ENCODE measurements around the gene CBFA2T2. TPM values are rescaled to one million over a fixed set of nuclear protein-coding genes. Genes with fewer than 3 reads are reported as not detected.
A peak's percentile ranks its signal among the peaks of the same experiment; 100 is the strongest.
"Not testable (repeated sequence)": the region's sequence is repeated elsewhere in the genome, so short reads cannot be mapped to it uniquely, and the experiment has no call there.

The CBFA2T2 gene
- total RNA-seq, 1 donor from 2014 or later, result 10.5 TPM

GRCh38 chr20:33470457-33470856 lies 19.4 kb upstream of the CBFA2T2 start:
- no peak for DNase-seq (ENCODE audit: low spot score)

GRCh38 chr20:33470866-33471265 lies 19.0 kb upstream of the CBFA2T2 start:
- no peak for DNase-seq (ENCODE audit: low spot score)

GRCh38 chr20:33472868-33473435 lies 16.9 kb upstream of the CBFA2T2 start:
- no peak for DNase-seq (ENCODE audit: low spot score)

GRCh38 chr20:33474097-33474873 lies 15.6 kb upstream of the CBFA2T2 start:
- DNase-seq (ENCODE audit: low spot score), result no peak

GRCh38 chr20:33474963-33475362 lies 14.9 kb upstream of the CBFA2T2 start:
- no peak for DNase-seq (ENCODE audit: low spot score)

GRCh38 chr20:33475381-33476152 lies 14.3 kb upstream of the CBFA2T2 start:
- no peak for DNase-seq (ENCODE audit: low spot score)

- DNase-seq (ENCODE audit: low spot score), result no peak
These were observed 12.3 kb upstream of the CBFA2T2 start for GRCh38 chr20:33477386-33478234.

GRCh38 chr20:33480048-33480447 lies 9.8 kb upstream of the CBFA2T2 start:
- DNase-seq (ENCODE audit: low spot score), result no peak

- DNase-seq (ENCODE audit: low spot score), result no peak
These were observed 8.4 kb upstream of the CBFA2T2 start for GRCh38 chr20:33481431-33481941.

- DNase-seq (ENCODE audit: low spot score), result no peak
These were observed 7.3 kb upstream of the CBFA2T2 start for GRCh38 chr20:33482581-33482980.

GRCh38 chr20:33483186-33483585 lies 6.7 kb upstream of the CBFA2T2 start:
- DNase-seq (ENCODE audit: low spot score), result not testable (repeated sequence)

GRCh38 chr20:33488201-33488600 lies 1.7 kb upstream of the CBFA2T2 start:
- DNase-seq (ENCODE audit: low spot score), result peak; percentile 22

- DNase-seq (ENCODE audit: low spot score), result peak; percentile 84
These were observed 1.0 kb upstream of the CBFA2T2 start for GRCh38 chr20:33488661-33489494.

GRCh38 chr20:33489495-33490022 lies 337 bp upstream of the CBFA2T2 start:
- peak; percentile 100 for DNase-seq (ENCODE audit: low spot score)

GRCh38 chr20:33490934-33491656 lies 1.2 kb downstream of the CBFA2T2 start:
- DNase-seq (ENCODE audit: low spot score), result no peak

GRCh38 chr20:33493076-33493766 lies 3.3 kb downstream of the CBFA2T2 start:
- DNase-seq (ENCODE audit: low spot score), result peak; percentile 57

- not testable (repeated sequence) for DNase-seq (ENCODE audit: low spot score)
These were observed 6.9 kb downstream of the CBFA2T2 start for GRCh38 chr20:33496776-33497175.

GRCh38 chr20:33499355-33499754 lies 9.5 kb downstream of the CBFA2T2 start:
- no peak for DNase-seq (ENCODE audit: low spot score)

All from mesenteric fat pad (tissue), 1 donor.